ENCODE results near the gene ASAP3.

ASAP3 gene

DNA sequence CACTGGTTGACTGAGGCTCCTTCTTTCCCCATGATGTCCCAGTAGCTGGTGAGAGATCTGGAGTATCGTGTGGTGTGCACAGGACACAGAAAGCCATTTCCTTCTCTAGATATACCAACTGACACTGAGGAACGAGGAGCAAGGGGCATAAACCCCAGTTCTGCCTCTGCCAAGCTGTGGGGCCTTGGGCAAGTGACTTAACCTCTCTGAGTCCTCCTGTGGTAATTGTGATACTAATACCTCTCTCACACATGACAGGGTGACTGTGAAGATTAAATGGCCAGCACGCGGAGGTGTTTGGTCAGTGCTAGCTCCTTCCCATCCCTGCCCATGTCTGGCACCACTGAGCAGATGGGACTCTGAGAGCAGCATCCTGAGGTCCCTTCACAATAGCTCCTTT, 33.1 kb downstream of the ASAP3 start:
- DNase-seq (ENCODE audit: low read depth in 1 of 2, low spot score in 1 of 2) = no peak

DNA sequence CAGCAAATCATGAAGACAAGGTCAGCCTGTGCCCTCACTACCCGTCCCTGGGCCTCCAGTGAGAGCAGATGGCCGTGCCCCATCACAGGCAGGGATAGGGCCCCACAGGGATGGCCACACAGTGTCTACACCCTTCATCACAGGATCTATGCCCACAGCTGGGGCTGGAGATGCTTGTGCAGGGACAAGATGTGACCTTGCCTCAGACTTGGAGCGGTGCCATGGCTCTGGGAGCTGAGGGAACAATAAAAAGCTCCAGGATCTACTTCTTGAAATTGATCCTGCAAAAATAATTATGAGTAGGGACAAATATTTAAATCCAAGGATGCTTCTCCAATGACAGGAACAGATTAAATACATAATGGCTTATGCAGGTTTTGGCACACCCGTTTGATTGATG, 34.0 kb downstream of the ASAP3 start:
- DNase-seq (ENCODE audit: low read depth in 1 of 2, low spot score in 1 of 2) = no peak

DNA sequence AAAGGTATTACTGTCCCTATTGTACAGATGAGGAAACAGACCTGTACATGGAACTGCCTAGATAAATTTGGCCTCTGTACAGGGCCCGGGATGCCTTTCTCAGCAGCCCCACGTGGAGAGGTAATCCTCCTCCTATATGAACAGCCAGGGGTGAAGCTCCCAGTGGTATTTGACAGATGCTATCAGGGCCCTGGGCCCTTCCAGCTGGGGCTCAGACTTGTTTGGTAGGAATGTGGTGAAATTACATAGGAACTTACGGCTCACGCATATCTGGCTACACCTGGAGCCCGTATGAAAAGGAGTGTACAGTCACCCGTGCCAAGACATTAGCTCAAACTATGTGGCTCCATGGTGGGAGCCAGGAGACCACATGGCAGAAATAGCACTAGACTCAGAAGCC, 34.7 kb downstream of the ASAP3 start:
- DNase-seq (ENCODE audit: low read depth in 1 of 2, low spot score in 1 of 2) = no peak

DNA sequence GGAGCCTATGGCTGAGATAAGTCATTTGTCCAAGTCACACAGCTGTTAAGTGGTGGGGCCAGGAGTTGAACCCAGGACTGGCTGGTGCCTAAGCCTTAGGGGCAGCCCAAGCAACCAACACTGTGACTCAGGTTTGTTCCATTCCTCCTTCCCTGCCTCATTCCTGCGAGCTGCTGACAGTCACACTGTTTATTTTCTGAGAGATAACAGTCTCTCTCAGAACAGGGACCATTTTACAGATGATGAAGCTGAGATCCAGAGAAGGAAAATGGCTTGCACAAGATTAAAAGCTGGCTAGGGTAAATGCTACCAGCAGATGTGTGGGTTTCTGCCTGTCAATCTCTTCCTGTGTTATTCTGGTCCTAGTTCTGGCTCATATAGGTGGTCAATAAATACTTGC, 35.1 kb downstream of the ASAP3 start:
- DNase-seq (ENCODE audit: low read depth in 1 of 2, low spot score in 1 of 2) = no peak

DNA sequence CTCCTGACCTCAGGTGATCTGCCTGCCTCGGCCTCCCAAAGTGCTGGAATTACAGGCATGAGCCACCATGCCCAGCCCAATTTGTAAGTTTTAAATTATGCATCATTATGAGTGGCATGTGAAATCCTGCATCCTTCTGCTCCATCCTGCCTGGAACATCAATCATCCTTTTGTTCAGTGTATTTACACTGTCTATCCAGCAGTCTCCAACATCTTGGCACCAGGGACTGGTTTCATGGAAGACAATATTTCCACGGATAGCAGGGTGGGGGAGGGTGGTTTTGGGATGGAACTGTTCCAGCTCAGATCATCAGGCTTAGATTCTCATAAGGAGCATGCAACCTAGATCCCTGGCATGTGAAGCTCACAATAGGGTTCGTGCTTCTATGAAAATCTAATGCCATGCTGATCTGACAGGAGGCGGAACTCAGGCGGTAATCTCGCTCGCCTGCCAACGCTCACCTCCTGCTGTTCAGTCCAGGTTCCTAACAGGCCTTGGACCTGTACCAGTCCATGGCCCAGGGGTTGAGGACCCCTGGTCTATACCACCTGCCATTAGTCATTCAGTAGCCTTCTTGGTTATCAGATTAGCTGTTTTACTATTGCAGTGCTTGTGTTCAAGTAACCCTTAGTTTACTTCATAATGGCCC, 37.2 kb downstream of the ASAP3 start:
- no peak for DNase-seq (ENCODE audit: low read depth in 1 of 2, low spot score in 1 of 2)

DNA sequence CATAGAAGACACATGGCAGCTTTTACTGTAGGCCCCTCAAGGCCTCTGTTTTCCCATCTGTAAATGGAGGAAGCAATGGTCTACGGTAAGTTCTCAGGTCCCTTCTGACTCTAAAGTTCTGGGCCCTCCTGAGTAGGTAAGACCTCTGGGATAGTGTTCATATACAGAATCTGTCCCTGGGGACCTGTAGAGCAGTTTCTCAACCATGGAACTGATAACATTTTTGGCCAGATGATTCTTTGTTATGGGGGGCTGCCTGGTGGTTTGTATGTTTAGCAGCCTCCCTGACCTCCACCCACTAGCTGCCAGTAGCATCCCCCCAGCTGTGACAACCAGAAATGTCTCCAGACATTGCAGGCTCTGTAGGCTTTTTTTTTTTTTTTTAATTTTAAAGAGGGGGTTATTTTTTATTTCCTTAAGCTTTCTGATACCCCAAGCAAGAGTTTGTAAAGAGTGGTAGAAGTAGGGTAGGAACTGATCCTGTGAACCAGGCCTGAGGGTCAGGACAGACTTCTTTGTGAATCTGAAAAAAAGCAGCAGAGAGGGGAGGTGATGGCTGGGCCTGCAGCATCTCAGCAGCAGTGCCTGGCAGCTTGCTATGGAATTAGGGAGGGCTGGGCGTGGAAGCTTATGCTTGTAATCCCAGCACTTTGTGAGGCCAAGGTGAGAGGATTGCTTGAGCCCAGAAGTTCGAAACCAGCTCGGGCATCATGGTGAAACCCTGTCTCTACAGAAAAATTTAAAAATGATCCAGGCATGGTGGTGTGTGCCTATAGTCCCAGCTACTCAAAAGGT, 39.2 kb downstream of the ASAP3 start:
- DNase-seq (ENCODE audit: low read depth in 1 of 2, low spot score in 1 of 2) = no peak

DNA sequence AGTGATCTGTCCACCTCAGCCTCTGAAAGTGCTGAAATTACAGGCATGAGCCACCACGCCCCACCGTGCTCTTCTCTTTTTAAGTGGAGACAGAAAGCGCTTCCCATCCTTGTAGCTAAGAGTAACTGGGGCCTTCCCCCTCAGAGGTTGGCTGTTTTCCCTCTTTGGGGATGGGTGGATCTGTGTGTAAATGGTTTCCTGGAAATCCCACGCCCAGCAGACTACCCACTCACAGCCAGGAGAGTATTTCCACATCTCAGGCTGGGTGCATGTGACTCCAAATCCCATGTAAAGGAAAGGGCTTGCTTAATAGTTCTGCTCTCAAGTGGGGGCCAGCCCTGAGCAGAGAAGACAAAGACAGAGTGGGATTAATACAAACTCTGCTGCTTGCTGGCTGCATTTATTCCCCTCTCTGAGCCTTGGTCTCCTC, 39.9 kb downstream of the ASAP3 start:
- DNase-seq (ENCODE audit: low read depth in 1 of 2, low spot score in 1 of 2) = no peak

DNA sequence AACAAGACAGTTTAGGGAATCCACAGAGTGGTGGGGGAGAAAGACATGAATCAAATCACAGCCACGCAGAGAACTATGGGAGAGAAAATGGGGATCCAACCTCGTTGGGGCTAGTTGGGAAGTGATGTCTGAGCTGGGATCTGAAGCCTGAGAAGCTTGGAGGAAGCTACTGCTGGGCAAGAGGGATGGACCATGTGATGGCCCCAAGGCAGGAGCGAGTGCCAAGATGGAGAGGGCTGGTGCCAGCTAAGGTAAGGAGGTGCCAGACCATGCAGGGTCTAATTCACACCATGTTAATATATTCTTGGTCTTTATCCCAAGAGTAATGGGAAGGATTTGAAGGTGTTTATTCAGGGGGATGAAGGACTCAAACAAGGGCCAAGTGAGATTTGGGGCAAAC, 41.2 kb downstream of the ASAP3 start:
- no peak for DNase-seq (ENCODE audit: low read depth in 1 of 2, low spot score in 1 of 2)

DNA sequence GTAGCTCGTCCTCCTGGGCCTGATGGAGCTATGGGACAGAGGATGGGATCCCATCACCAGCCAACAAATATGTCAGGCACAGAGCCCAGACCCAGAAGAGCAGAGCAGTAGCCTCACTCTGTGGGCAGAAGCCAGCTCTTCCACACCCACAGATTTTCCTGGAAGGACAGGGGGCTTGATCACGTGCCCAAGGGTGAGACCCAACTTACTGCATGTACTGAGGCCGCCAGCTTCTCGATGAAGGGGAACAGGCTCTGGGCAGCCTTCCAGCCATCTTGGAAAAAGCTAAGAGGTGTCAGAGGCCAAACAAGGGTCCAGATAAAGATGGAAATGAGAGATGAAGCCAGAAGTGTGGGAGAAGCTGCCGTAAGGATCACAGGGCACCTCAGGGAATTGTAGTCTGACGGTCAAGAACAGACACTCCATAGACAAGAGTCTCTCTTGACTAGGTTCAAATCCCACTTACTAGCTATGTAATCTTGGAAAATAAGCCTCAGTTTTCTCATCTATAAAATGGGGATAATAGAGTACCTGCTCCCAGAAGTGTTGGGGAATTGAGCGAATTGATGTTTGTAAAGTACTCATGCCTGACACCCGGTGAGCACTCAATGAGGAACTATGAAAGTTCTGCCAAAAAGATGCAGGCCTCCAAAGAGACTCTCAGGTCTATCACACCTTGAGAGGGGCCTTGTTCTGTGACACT, 42.4 kb downstream of the ASAP3 start:
- no peak for DNase-seq (ENCODE audit: low read depth in 1 of 2, low spot score in 1 of 2)

DNA sequence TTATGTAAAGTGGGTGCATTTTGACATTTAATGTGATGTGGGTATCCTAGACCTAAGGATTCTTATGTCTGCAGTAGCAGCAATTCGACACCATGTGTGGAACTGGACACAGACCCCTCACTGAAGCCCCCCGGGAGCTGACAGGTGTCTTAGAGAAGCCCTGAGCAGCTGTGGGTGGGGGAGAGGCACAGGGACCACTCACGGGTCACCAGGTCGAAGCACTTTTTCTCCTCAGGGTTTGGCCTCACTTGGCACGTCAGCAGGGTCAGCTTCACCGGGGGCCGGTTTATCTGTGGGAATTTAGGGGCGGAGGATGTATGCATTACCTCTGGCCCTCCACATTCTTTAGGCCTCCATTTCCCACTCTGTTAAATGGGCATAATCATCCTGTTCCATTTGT, 45.4 kb downstream of the ASAP3 start:
- no peak for DNase-seq (ENCODE audit: low read depth in 1 of 2, low spot score in 1 of 2)

DNA sequence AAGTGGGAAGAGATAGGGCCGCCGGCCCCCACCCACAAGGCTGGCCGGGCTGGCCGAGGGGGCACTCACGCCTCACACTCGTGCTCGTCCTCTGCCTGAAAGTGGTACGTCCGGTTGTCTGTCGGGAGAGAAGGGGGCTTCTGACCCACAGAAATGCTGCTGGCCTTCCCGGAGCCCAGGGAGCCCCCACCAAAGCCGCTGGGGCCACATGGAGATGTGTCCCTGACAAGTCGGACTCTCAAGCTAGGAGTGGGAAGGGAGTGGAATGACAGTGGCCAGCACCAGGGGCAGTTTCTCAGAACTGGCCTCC, 46.7 kb downstream of the ASAP3 start:
- DNase-seq (ENCODE audit: low read depth in 1 of 2, low spot score in 1 of 2) = no peak

DNA sequence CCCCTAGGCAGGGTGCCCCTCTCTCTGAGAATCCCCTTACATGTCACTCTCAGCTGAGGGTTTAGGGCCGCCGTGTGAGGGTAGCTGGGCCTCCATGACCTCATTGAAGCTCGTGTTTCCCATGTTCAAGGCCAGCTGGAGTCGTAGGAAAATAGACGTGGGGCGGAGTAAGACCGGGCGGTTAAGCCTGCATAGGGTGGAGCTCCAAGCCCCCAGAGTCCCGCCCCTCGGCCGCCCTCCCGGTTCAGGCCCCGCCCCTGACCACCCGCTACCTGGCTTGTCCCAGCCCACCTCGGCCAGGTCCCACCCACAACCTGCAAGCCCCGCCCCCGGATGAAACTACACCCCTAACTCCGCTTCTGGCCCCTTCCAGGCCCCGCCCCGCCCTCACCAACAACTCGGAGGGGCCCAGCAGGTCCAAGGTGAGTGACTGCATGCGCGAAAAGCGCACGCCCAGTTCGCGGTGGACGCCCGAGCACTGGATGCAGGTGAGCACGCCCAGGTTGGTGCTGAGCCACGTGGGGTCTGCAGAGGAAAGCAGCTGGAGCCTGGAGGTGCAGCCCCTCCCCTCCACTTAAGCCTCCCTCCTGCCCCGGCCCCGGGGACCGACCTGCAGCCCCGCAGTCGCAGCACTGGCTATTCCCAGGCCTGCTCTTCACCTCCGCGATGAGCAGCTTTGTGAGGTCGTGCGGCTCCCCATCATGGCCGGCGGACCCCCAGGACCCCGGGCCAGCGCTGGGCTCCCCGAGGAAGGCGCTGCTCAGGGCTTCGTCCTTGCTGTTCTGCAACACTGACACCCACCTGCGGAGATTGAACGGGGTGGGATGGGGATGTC, 47.2 kb downstream of the ASAP3 start:
- DNase-seq (ENCODE audit: low read depth in 1 of 2, low spot score in 1 of 2) = peak in 1 of 2 donors; percentile 16

DNA sequence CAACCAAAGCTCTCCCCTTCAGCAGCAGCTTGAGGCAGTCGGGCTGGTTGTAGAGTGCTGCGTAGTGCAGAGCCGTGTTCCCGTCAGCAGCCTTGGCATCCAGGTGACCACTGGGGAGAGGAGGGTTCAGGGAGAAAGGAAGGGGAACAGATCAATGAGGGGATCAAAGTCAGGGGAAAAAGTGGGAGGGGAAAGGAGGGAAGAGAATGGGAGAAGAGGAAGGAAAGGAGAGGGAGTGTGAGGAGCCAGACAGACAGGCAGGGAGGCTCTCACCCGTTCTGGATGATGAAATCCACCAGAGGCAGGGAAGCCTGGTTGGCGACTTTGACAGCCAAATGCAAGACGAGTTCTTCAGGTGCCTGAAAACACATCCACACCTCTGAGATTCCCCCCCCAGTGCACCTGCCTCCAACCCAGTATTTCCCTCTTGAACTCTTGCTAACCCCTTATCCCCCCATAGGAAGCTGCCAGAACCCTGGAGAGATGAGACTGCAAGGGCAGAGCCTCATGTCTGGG, 49.7 kb downstream of the ASAP3 start:
- DNase-seq (ENCODE audit: low read depth in 1 of 2, low spot score in 1 of 2) = no peak

DNA sequence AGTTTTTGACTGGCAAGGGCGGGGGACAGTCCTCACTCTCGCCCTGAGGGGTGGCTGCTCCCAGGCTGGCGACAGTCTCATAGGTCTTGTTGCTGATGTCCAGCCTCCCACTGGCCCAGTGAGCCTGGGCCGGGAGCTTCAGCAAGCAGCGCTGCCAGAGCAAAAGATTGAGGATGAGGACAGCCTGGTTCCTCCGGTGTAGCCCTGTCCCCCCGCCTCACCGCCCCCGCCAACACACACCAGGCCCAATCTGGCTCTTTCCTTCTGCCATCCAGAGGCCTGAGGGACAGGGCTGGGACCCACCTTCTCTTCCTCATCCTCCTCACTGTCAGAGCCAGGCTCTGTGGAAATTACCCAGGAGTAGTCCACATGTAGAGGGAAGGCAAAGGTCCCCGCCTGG, 50.9 kb downstream of the ASAP3 start:
- no peak for DNase-seq (ENCODE audit: low read depth in 1 of 2, low spot score in 1 of 2)

DNA sequence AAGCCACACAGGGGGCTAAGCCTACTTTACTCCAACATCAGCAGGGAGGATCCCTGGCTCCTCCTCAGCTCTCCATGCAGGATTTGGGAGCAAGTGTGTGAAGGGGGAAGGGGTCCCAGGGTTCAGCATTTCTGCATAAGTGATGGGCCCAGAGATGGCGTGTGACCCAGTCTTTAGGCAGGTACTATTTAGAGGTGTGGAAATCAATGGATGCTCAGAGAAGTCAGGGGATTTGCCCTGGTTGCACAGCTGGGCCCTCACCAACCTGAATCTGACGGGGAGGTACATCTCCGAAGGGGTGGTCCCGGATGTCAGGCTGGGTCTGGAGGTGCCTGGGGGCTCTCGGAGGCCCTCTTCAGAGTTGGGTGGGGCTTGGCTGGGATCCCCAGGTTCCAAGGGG, 52.5 kb downstream of the ASAP3 start:
- no peak for DNase-seq (ENCODE audit: low read depth in 1 of 2, low spot score in 1 of 2)

DNA sequence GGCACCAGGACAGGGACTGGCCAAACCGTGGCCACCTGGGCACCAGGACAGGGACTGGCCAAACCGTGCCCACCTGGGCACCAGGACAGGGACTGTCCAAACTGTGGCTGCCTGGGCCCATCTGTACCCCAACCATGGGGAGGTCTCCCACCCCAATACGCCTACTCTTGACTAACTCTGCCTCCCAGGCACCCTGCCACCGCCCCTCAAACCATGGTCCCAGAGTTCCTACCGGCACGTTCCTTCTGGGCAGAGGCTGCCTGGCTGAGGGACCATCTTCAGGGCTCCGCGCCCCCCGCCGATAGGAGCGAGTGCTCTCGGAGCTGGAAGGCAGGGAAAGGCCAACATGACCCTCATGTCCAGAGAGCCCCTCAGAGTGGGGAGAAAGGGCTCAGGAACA, 53.2 kb downstream of the ASAP3 start:
- no peak for DNase-seq (ENCODE audit: low read depth in 1 of 2, low spot score in 1 of 2)

DNA sequence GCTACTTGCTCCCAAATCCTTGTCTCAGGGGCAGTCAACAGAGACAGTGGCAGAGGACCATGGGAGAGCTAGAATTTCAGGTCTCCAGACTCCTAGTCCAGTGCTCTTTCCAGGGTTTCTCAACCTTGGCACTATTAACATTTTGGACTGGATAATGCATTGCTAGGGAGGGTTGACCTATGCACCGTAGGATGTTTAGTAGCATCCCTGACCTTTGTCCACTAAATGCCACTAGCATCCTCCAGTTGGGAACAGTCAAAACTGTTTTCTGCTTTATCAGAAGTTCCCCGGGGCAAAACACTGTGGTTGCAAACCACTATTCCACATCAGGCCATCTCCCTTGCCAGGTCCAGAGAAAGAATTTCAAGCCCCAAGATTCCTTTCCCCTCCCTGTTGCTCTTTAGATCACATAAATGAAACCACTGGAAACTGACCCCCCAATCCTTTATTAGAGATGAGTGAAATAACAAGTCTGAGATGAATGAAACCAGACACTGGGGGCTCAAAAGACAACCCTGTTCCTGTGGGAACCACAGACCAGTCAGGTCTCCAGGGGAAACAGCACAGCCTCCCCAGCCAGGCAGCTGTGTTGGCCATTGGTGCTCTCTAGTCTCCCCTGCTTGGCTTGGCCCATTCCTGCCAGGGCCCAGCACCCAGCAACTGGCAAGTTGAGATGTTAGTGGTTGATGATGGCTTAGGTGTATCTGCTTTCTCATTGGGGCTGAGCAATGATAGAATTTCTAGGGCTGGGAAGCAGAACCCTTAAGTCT, 55.7 kb downstream of the ASAP3 start:
- no peak for DNase-seq (ENCODE audit: low read depth in 1 of 2, low spot score in 1 of 2)

DNA sequence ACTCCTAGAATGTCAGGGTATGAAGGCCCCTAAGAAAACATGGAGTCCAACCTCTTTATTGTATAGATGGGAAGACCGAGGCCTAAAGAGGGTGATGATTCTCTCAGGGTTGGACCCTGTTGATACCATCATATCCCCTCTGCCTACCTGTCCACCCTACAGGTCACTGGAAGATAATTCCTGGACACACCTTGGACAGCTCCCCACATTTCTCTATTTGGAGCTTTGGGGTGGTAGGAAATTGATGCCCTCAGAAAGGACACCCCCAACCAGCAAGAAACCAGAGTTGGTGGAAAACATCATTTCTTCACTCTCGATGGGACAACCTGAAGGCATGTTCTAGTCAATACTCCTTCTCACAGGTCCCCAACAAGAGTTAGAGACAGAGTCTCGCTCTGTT, 56.4 kb downstream of the ASAP3 start:
- DNase-seq (ENCODE audit: low read depth in 1 of 2, low spot score in 1 of 2) = no peak

DNA sequence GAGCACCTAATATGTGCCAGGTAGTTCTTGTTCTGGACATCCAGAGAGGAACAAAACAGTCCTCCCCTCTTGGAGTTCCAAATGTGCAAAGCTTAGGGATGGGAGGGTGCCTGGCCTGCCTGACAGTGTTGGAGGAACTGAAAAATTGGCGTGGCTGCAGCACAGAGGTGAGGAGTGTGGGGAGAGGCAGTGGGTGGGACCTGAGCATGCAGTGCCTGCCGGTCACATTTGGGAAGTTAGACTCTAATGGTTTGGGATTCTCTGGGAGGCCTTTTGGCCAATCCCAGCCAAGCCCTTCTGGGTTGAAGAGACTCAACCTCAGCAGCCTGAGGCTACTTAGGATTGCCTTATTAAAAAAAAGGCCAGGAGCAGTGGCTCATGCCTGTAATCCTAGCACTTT, 57.2 kb downstream of the ASAP3 start:
- DNase-seq (ENCODE audit: low read depth in 1 of 2, low spot score in 1 of 2) = no peak

DNA sequence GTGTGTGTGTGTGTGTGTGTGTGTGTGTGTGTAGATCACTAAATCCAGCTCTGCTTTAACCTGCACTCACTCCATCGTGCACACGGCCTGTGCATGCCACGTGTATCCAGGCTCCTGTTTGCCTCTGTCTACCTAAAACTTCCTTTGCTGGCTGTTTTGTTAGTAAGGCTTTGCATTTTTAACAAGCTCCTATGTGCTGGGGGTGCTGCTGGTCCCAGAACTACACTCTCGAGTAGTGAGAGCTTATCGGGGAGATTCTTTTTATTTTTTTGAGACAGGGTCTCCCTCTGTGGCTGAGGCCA, 58.8 kb downstream of the ASAP3 start:
- DNase-seq (ENCODE audit: low read depth in 1 of 2, low spot score in 1 of 2) = no peak

All from stimulated activated CD4-positive, alpha-beta T cell treated with anti-CD3 and anti-CD28 coated beads, Interleukin-15, amount 100 ng/mL, for 1 hour (primary cell).